ENCODE results near the gene RYR2.
A peak's percentile ranks its signal among the peaks of the same experiment; 100 is the strongest.

RYR2 gene

DNA sequence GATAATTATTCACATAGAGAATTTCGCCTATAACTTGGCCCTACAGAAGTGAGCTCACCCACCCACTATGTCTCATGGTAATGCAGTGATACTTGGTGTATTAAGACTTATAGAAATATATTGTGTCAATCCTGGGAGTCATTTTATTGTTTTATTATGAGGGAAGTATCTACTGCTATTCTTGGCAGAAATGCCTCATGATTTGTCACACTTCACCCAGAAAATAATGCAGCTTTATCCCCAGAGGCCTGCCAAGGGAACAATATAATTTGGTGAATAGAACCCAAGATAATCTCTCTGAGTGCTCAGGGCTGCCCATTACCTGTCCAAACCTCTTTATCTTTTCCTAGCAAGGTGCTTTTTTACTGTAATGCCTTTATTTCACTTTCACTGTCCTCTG, 750.7 kb downstream of the RYR2 start:
- TF ChIP-seq TCF4 (CRISPR knock-in tag; IDR thresholded peaks at IDR 0.05; ENCODE audit: borderline replicate concordance) (no peak), BACH2 (CRISPR knock-in tag; IDR thresholded peaks at IDR 0.05; ENCODE audit: borderline replicate concordance) (no peak), CSDC2 (CRISPR knock-in tag; IDR thresholded peaks at IDR 0.05) (no peak), RARB (CRISPR knock-in tag; IDR thresholded peaks at IDR 0.05) (no peak), ZC3H10 (CRISPR knock-in tag; IDR thresholded peaks at IDR 0.05) (no peak), CREB5 (CRISPR knock-in tag; IDR thresholded peaks at IDR 0.05; ENCODE audit: low read depth) (no peak), OSR1 (CRISPR knock-in tag; IDR thresholded peaks at IDR 0.05) (no peak), TOX (CRISPR knock-in tag; IDR thresholded peaks at IDR 0.05; ENCODE audit: borderline replicate concordance) (no peak), GLIS3 (CRISPR knock-in tag; IDR thresholded peaks at IDR 0.05) (no peak), ZNF70 (CRISPR knock-in tag; IDR thresholded peaks at IDR 0.05) (no peak), CSRNP3 (CRISPR knock-in tag; IDR thresholded peaks at IDR 0.05) (no peak), ESRRG (CRISPR knock-in tag; IDR thresholded peaks at IDR 0.05) (no peak), TSHZ2 (CRISPR knock-in tag; IDR thresholded peaks at IDR 0.05) (no peak), PPARA (CRISPR knock-in tag; IDR thresholded peaks at IDR 0.05; ENCODE audit: borderline replicate concordance) (no peak), ZFP3 (CRISPR knock-in tag; IDR thresholded peaks at IDR 0.05) (no peak), SNAI2 (CRISPR knock-in tag; IDR thresholded peaks at IDR 0.05) (no peak), ZNF8 (CRISPR knock-in tag; IDR thresholded peaks at IDR 0.05) (no peak)
- TF ChIP-seq, protein P1, sequence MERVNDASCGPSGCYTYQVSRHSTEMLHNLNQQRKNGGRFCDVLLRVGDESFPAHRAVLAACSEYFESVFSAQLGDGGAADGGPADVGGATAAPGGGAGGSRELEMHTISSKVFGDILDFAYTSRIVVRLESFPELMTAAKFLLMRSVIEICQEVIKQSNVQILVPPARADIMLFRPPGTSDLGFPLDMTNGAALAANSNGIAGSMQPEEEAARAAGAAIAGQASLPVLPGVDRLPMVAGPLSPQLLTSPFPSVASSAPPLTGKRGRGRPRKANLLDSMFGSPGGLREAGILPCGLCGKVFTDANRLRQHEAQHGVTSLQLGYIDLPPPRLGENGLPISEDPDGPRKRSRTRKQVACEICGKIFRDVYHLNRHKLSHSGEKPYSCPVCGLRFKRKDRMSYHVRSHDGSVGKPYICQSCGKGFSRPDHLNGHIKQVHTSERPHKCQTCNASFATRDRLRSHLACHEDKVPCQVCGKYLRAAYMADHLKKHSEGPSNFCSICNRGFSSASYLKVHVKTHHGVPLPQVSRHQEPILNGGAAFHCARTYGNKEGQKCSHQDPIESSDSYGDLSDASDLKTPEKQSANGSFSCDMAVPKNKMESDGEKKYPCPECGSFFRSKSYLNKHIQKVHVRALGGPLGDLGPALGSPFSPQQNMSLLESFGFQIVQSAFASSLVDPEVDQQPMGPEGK (CRISPR knock-in tag; IDR thresholded peaks at IDR 0.05; ENCODE audit: borderline replicate concordance), result no peak
- ATAC-seq, result peak; percentile 15; the same call in 1 of the 3 replicates

GRCh38 chr1:237794071-237794470, 752.1 kb downstream of the RYR2 start:
- peak; percentile 88 for ATAC-seq
- TF ChIP-seq ZC3H10 (CRISPR knock-in tag; IDR thresholded peaks at IDR 0.05) (0 out of 2 replicates have a peak, but pooled peaks have one; percentile 21), CSRNP3 (CRISPR knock-in tag; IDR thresholded peaks at IDR 0.05) (no peak), TOX (CRISPR knock-in tag; IDR thresholded peaks at IDR 0.05; ENCODE audit: borderline replicate concordance) (no peak; the same call in 1 of the 2 replicates), ISL1 (CRISPR knock-in tag; IDR thresholded peaks at IDR 0.05) (no peak)

- TF ChIP-seq ZNF70 (CRISPR knock-in tag; IDR thresholded peaks at IDR 0.05) (no peak), CSRNP3 (CRISPR knock-in tag; IDR thresholded peaks at IDR 0.05) (no peak), ZNF565 (CRISPR knock-in tag; conservative IDR thresholded peaks at IDR 0.05; ENCODE audit: low read depth) (no peak), ZFP30 (CRISPR knock-in tag; IDR thresholded peaks at IDR 0.05) (no peak)
- TF ChIP-seq, protein P2, sequence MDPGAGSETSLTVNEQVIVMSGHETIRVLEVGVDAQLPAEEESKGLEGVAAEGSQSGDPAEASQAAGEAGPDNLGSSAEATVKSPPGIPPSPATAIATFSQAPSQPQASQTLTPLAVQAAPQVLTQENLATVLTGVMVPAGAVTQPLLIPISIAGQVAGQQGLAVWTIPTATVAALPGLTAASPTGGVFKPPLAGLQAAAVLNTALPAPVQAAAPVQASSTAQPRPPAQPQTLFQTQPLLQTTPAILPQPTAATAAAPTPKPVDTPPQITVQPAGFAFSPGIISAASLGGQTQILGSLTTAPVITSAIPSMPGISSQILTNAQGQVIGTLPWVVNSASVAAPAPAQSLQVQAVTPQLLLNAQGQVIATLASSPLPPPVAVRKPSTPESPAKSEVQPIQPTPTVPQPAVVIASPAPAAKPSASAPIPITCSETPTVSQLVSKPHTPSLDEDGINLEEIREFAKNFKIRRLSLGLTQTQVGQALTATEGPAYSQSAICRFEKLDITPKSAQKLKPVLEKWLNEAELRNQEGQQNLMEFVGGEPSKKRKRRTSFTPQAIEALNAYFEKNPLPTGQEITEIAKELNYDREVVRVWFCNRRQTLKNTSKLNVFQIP (CRISPR knock-in tag; IDR thresholded peaks at IDR 0.05; ENCODE audit: borderline replicate concordance, low read depth), result no peak
- ATAC-seq, result no peak
Observed at GRCh38 chr1:237795558-237795957, 753.6 kb downstream of the RYR2 start.
